Mucosa of stomach (tissue), 1 donor: ENCODE data around the gene GRID1.

Experiments used
- H3K27me3 ChIP-seq: one replicate; pipeline ENCODE4 v1.7.0; 2013; ENCODE audit warnings: mild to moderate bottlenecking, low read length; ENCODE audit not compliant: control insufficient read depth, insufficient read depth
- H3K36me3 ChIP-seq: one replicate; pipeline ENCODE4 v1.7.0; 2013; ENCODE audit warnings: low read length; ENCODE audit not compliant: control insufficient read depth, insufficient read depth
- H3K4me1 ChIP-seq: one replicate; pipeline ENCODE4 v1.7.0; 2013; ENCODE audit warnings: mild to moderate bottlenecking, low read length; ENCODE audit not compliant: control insufficient read depth, insufficient read depth
- H3K4me3 ChIP-seq: one replicate; pipeline ENCODE4 v1.7.0; 2013; ENCODE audit warnings: low read length
- H3K9ac ChIP-seq: one replicate; pipeline ENCODE4 v1.7.0; 2013; ENCODE audit warnings: mild to moderate bottlenecking, low read length, moderate library complexity
- H3K9me3 ChIP-seq: one replicate; pipeline ENCODE4 v1.7.0; 2013; ENCODE audit warnings: mild to moderate bottlenecking, low read length, moderate library complexity; ENCODE audit not compliant: control insufficient read depth
- donor health status: Pancreatic carcinoma.

The GRID1 gene

DNA sequence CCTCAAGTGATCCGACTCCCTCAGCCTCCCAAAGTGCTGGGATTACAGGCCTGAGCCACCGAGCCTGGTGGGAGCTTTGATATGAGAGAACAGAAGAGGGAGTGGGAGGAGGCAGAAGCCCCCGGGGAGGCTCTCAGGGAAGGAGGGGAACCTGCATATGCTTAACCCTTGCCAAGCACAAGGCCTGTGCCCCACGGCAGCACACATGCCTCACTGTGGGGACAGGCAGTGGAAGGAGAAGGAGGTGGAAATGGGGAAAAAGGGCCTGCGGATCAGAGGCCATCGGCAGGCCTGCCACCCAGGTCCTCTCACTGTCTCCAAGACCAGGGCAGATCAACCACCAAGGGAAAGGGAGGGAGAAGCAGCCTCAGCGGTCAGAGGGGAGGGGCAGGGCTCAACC is 7.2 kb upstream of the GRID1 start:
- peaks cover 56% of the 10 kb centered on the region for H3K27me3 ChIP-seq
- H3K4me3 ChIP-seq = no peak overlapping the region
- H3K4me1 ChIP-seq = no peaks in the 10 kb centered on the region
- no peak overlapping the region for H3K9ac ChIP-seq
- no peaks in the 10 kb centered on the region for H3K36me3 ChIP-seq
- H3K9me3 ChIP-seq = no peaks in the 10 kb centered on the region

DNA sequence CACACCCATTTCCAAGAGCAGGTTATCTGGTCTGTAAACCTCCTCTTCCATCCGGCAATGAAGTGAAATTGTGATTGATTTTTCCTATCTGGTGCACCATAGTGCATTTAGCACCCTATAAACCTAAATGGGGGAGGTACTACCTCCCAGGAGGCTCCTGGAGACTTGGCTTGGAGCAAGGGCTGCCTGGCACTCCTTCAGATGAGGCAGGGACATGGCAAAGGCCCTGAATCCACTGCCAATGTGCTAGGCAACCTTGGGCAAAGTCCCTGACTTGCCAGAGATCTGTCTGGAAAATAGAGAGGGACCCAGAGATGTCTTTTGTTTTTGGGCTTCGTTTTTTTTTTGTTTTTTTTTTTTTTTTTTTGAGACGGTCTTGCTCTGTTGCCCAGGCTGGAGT is 6.7 kb upstream of the GRID1 start:
- peaks cover 62% of the 10 kb centered on the region for H3K27me3 ChIP-seq
- H3K9me3 ChIP-seq = no peaks in the 10 kb centered on the region
- no peak overlapping the region for H3K4me3 ChIP-seq
- no peak overlapping the region for H3K9ac ChIP-seq
- no peaks in the 10 kb centered on the region for H3K4me1 ChIP-seq
- H3K36me3 ChIP-seq = no peaks in the 10 kb centered on the region

DNA sequence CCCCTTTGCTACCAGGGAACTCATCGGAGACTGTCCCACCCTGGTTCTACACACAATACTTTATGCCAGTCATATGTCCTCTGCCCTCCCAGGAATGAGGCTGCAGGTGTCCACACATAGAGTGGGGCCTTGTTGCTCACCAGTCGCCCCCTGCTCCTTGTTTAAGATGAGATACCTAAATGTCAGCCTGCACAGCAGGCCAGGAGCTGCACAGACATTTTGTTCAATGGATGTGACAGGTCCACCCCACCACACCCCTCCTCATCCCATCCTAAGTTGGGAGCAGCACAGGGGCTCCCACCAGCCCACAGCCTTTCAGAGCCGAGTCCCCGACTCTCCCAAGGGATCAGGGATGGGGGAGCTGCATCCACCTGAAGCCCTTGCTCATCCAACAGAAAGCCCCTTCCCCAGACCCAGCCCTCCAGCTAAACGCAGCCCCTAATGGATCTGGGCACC is 6.2 kb upstream of the GRID1 start:
- H3K27me3 ChIP-seq = peaks cover 63% of the 10 kb centered on the region
- no peaks in the 10 kb centered on the region for H3K4me1 ChIP-seq

DNA sequence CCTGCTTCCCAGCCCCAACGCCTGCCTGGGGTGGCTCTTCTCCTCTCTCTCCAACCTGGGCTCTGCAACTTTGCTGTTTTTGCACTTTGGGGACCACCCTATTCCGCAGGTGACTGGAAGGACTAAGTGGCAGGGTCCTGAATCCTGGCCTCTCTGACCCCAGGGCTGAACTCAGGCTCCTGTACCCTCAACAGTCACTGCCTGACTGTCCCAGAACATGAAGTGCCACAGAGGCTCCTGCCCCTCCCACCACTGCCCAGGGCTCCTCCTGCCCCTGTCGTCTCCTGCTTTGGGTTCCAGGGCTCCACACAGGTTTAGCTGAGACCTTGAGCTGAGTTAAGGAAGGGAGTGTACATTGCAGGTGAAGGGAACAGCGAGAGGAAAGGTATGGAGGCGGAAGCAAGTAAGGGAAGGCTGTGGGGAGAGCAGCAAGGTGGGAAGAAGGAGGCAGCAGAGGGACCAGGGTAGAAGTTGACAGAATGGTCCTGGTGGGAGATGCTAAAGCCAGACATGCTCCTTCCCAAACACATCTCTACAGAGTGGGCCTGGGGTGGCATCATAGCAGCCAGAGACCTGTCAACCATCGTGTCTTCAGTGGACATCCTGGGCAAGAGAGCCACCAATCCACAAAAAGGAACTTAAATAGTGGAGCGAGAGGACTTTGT is 5.7 kb upstream of the GRID1 start:
- peaks cover 4% of the 10 kb centered on the region for H3K4me1 ChIP-seq
- H3K27me3 ChIP-seq = peaks cover 67% of the 10 kb centered on the region
- H3K4me3 ChIP-seq = no peak overlapping the region
- H3K9ac ChIP-seq = no peak overlapping the region
- H3K36me3 ChIP-seq = no peaks in the 10 kb centered on the region
- no peaks in the 10 kb centered on the region for H3K9me3 ChIP-seq

More for the DNA sequence above, 6.2 kb upstream of the GRID1 start:
- Histone ChIP-seq H3K36me3 (no peaks in the 10 kb centered on the region), H3K4me3 (no peak overlapping the region), H3K9ac (no peak overlapping the region), H3K9me3 (no peaks in the 10 kb centered on the region)

DNA sequence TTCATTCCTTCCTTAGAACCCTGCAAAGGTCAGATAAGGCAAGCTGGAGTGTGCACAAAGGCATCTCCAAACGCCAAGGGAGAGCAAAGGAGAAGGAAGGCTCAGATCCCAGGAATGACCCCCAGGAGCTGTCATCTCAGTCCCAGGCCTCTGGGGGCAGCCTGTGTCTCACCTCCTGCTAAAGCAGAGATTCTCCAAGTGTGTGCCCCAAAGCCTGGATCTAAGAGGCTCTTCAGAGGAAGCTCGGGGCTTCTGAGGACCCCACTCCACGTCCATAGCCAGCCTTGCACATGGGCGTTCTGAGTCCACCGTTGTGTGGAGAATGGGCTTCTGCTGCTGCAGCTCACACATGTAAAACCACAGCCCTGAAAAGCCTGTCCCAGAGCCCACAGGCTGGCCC is 5.1 kb upstream of the GRID1 start:
- Histone ChIP-seq H3K4me1 (peaks cover 4% of the 10 kb centered on the region), H3K36me3 (no peaks in the 10 kb centered on the region), H3K9me3 (no peaks in the 10 kb centered on the region)

DNA sequence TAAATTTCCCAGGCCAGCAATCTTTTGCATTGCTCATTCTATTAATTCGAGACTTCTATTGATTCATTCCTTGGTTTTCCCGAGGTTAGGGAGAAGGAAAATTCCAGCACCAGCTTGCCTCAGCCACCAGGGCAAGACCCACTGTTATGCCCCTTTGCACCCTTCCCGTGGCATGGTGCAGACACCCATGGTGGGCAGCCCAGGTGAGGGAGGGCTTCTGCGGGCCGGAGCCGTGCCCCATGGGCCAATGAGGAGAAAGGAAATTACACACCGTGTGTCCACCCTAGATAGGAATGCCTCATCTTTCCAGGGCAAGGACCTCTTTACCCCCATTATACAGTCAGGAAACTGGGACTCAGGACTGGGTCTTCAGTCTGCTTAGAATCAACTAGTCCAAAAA is 4.5 kb upstream of the GRID1 start:
- Histone ChIP-seq H3K9ac (no peak overlapping the region), H3K9me3 (no peaks in the 10 kb centered on the region), H3K27me3 (peaks cover 63% of the 10 kb centered on the region), H3K4me3 (no peak overlapping the region), H3K36me3 (no peaks in the 10 kb centered on the region), H3K4me1 (peaks cover 4% of the 10 kb centered on the region)

More for the DNA sequence above, 5.1 kb upstream of the GRID1 start:
- H3K4me3 ChIP-seq = no peak overlapping the region
- H3K9ac ChIP-seq = no peak overlapping the region
- H3K27me3 ChIP-seq = peaks cover 67% of the 10 kb centered on the region

DNA sequence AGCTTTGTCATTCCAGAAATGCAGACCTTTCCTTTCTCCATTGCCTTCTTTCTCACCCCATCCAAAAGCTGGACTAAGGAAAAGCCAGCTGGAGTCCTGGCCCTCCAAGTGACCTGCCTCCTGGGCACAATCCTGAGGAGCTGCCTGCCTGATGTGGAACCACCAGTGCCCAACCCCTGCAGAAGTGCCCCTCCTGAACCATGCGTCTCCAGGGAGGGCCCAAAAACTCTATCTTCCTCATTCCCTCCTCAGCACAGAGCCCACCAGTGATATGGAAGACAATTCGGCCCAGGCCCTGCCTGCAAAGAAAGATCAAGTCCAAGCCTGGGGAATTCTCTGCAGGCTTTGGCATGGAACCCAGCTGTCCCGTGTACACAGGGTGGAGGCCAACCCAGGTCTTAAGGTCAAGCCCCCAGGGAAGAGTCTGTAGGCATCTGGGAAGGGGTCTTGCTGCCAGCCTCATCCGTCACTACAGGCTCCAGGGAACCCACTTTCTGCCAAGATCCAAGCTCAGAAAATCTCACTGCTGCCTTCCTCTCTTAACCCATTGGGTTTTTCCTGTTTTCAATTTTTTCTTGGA is 3.5 kb upstream of the GRID1 start:
- H3K9ac ChIP-seq = no peak overlapping the region
- peaks cover 12% of the 10 kb centered on the region for H3K4me1 ChIP-seq
- no peaks in the 10 kb centered on the region for H3K36me3 ChIP-seq
- H3K27me3 ChIP-seq = peaks cover 73% of the 10 kb centered on the region
- H3K4me3 ChIP-seq = no peak overlapping the region
- H3K9me3 ChIP-seq = no peaks in the 10 kb centered on the region

DNA sequence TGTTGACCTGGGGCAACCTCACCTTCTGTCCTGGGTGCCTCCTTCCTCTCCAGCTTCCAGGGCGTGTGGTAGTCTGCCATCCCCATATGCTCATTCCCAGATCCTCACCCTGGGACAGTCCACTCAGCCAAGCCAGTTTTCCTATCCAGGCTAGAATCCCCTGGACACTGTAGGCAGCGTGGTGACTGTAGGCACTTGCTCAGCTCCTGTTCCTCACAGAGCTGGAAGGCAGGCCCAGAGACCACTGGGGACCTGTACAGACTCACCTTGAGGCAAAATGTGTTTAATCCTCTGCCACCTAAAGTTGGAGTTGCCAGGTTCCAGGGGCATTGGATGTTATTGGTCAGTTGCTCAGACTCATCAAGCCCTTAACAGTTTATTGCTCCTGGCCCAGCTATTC is 2.4 kb upstream of the GRID1 start:
- Histone ChIP-seq H3K9me3 (no peaks in the 10 kb centered on the region), H3K9ac (no peak overlapping the region), H3K36me3 (no peaks in the 10 kb centered on the region), H3K27me3 (peaks cover 80% of the 10 kb centered on the region), H3K4me1 (peaks cover 18% of the 10 kb centered on the region), H3K4me3 (no peak overlapping the region)

DNA sequence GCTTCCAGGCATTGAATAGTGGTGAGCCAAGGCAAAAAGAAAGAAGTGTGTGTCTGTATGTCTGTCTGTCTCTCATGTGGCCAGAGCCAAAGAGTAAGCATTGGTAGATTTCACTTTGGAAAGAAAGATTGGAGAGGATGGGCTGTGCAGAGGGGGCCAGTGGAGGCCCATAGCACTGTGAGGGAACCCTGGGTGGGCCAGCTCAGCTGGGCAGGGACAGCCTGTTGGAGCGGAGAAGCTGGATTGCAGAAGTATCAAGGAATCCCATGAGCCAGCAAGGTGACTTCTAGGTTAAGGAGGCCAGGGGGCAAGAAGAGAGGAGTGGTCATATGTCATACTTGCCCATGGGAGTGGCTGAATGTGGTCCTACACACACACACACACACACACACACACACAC is 1.5 kb upstream of the GRID1 start:
- Histone ChIP-seq H3K36me3 (no peaks in the 10 kb centered on the region), H3K9me3 (no peaks in the 10 kb centered on the region), H3K9ac (no peak overlapping the region), H3K4me1 (peaks cover 27% of the 10 kb centered on the region), H3K27me3 (peaks cover 90% of the 10 kb centered on the region), H3K4me3 (no peak overlapping the region)

DNA sequence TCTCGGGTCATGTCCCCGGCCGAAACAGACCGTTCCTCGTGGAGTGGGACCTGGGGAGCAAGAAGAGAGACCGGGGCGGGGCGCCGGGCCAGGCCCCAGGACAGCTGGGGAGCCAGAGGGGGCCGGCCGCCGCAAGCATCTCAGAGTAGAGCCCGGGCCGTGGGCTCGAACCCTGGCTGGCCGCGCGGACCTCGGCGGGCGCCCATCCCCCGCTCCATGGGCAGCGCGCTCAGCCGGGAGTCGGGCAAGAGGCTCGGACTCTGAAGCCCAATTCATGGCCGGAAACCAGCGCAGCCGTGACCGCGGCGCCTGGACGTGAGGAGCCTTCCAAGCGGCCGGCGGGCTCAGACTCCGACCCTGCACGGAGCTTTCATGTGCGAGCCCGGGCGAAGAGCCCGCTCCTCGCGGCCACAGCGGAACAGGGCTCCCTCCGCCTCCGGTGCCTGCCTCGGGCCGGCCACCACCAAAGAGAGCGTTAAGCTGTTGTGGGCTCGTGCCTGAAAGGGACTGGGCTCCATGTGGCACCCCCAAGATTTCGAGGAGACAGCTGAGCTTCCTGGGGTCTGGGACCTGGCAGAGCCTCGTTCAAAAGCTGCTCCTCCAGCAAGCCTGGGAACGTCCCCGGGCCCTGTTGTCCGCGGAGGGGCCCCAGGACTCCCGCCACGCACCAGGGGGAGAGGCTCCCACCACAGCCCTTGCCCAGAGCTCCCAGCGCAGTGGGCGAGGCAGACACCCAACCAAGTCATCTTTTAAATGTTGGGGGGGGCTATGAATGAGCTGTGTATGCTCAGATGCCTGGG is 757 bp upstream of the GRID1 start:
- H3K4me3 ChIP-seq = no peak overlapping the region
- no peaks in the 10 kb centered on the region for H3K36me3 ChIP-seq
- H3K4me1 ChIP-seq = peaks cover 28% of the 10 kb centered on the region
- H3K9me3 ChIP-seq = no peaks in the 10 kb centered on the region
- peaks cover 90% of the 10 kb centered on the region for H3K27me3 ChIP-seq
- H3K9ac ChIP-seq = no peak overlapping the region

DNA sequence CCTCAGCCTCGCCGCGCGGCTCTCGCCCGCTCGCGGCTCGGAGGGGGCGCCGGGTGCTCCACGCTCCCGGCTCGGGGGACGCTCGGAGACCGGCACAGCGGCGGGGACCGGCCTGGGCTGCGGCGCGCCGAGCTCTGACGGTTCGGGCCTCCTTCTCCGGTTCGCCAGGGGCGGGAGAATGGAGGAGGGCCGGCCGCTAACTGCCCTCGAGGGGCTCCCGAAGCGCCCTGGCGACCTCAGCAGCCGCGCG is 232 bp upstream of the GRID1 start:
- no peak overlapping the region for H3K4me3 ChIP-seq
- no peak overlapping the region for H3K9ac ChIP-seq
- no peaks in the 10 kb centered on the region for H3K9me3 ChIP-seq
- peaks cover 28% of the 10 kb centered on the region for H3K4me1 ChIP-seq
- H3K27me3 ChIP-seq = peaks cover 88% of the 10 kb centered on the region
- no peaks in the 10 kb centered on the region for H3K36me3 ChIP-seq

DNA sequence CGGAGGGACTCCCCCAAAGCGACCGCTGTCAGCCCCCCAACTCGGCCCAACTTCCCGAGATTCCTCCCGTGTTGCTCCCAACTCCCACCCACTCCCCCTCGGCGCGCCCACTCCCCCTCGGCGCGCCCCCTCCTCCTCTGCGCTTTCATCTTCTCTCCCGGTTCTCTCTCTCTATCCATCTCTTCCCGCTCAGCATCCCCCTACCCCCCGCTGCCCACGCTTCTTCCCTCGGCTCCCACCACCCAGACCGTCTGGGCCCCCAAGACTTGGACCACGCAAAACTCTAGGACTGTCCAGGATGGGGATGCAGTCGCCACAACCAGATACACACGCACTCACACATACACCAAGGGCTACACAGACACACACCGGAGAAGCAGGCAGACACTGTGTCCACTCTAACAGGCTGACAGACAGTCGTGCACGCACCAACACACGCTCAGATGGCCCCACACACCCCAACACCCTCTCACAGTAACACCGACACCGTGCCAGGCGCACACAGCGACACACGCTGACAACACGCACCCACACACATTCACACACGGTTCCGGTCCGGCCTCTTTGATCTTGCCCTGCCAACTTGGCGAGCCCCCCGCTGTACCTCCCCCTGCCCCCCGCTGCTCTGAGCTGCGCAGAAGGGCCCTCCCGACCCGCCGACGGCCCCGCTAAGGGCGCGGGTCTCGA is 1.1 kb downstream of the GRID1 start:
- H3K27me3 ChIP-seq = peaks cover 82% of the 10 kb centered on the region
- no peaks in the 10 kb centered on the region for H3K9me3 ChIP-seq
- no peak overlapping the region for H3K4me3 ChIP-seq
- no peak overlapping the region for H3K9ac ChIP-seq
- H3K36me3 ChIP-seq = no peaks in the 10 kb centered on the region
- H3K4me1 ChIP-seq = peaks cover 36% of the 10 kb centered on the region
